Ishikawa (cell line): Measurements from ENCODE around the gene CD8A.

Source experiments
- CEBPB ChIP-seq: IDR thresholded peaks from 2 replicates; pipeline ENCODE4 v1.6.1; 2012
- CREB1 ChIP-seq: IDR thresholded peaks from 2 replicates; pipeline ENCODE4 v1.6.1; 2012; ENCODE audit warnings: low read depth
- EGR1 ChIP-seq: IDR thresholded peaks from 2 replicates; pipeline ENCODE4 v1.6.1; 2012
- EP300 ChIP-seq: IDR thresholded peaks from 2 replicates; pipeline ENCODE4 v1.6.1; 2012; ENCODE audit warnings: borderline replicate concordance
- FOXM1 ChIP-seq: IDR thresholded peaks from 2 replicates; pipeline ENCODE4 v1.6.1; 2012; ENCODE audit warnings: low read depth, borderline replicate concordance
- NFIC ChIP-seq: IDR thresholded peaks from 2 replicates; pipeline ENCODE4 v1.6.1; 2012
- RAD21 ChIP-seq: IDR thresholded peaks from 2 replicates; pipeline ENCODE4 v1.6.1; 2012; ENCODE audit warnings: low read depth
- TAF1 ChIP-seq: IDR thresholded peaks from 2 replicates; pipeline ENCODE4 v1.6.1; 2012; ENCODE audit warnings: low read depth, mild to moderate bottlenecking
- TCF12 ChIP-seq: IDR thresholded peaks from 2 replicates; pipeline ENCODE4 v1.6.1; 2012; ENCODE audit warnings: low read depth
- TEAD4 ChIP-seq: IDR thresholded peaks from 2 replicates; pipeline ENCODE4 v1.6.1; 2012
- YY1 ChIP-seq: IDR thresholded peaks from 2 replicates; pipeline ENCODE4 v1.6.1; 2012; ENCODE audit warnings: low read depth
- ZBTB7A ChIP-seq: IDR thresholded peaks from 2 replicates; pipeline ENCODE4 v1.6.1; 2012; ENCODE audit warnings: low read depth
- TF ChIP-seq, protein P1 (sequence below): IDR thresholded peaks from 2 replicates; pipeline ENCODE4 v1.6.1; 2012
- TF ChIP-seq, protein P2 (sequence below): IDR thresholded peaks from 2 replicates; pipeline ENCODE4 v1.6.1; 2012
- TF ChIP-seq, protein P3 (sequence below): IDR thresholded peaks from 2 replicates; pipeline ENCODE4 v1.6.1; 2012; ENCODE audit warnings: low read depth, mild to moderate bottlenecking

CD8A gene

DNA sequence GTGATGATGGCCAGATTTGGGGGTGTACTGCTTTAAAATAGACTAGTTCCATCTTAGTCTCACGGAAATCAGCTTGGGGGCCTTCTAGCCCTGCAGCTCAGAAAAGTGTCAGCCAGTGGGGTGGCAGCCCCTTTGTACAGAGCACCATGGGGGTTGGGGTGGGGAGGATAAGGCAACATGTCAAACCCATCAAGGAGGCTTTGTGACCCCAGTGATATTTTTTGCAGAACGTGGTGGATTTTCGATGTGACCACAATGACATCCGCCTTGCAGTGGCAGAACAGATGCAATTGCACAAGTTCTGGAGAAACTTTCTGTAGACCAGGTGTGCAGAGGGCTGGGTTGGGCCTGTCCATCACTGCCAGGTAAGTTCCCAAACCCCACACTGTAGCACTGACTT, 3.0 kb upstream of the CD8A start:
- TF ChIP-seq, protein P1, sequence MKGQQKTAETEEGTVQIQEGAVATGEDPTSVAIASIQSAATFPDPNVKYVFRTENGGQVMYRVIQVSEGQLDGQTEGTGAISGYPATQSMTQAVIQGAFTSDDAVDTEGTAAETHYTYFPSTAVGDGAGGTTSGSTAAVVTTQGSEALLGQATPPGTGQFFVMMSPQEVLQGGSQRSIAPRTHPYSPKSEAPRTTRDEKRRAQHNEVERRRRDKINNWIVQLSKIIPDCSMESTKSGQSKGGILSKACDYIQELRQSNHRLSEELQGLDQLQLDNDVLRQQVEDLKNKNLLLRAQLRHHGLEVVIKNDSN, result no peak
- TF ChIP-seq, protein P2, sequence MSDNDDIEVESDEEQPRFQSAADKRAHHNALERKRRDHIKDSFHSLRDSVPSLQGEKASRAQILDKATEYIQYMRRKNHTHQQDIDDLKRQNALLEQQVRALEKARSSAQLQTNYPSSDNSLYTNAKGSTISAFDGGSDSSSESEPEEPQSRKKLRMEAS, result no peak
- TF ChIP-seq ZBTB7A (no peak), CEBPB (no peak), FOXM1 (no peak), RAD21 (no peak), TCF12 (no peak), YY1 (no peak)

DNA sequence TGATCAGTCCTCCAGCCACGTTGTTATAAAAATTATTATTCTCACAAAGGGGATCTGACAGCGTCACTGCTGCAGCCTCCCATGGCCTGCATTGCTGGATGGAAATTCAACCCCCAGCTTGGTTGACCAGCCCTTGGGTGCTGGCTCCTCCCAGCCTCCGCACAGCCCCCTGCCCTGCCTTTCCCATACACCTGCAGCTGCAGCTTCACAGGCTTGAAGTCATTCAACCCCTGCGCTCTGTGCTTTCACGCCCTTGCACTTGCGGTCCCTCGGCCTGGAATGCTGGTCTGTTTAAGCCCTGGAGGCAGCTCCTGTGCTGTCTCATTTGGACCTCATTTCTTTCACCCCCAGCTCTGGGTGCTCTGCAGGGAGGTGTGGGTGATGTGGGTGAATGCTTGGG, 860 bp upstream of the CD8A start:
- TF ChIP-seq CREB1 (no peak), RAD21 (no peak), ZBTB7A (no peak), EGR1 (no peak), TCF12 (no peak), CEBPB (no peak), YY1 (no peak), FOXM1 (no peak), NFIC (no peak), TAF1 (no peak), TEAD4 (no peak), EP300 (no peak)
- TF ChIP-seq, protein P3, sequence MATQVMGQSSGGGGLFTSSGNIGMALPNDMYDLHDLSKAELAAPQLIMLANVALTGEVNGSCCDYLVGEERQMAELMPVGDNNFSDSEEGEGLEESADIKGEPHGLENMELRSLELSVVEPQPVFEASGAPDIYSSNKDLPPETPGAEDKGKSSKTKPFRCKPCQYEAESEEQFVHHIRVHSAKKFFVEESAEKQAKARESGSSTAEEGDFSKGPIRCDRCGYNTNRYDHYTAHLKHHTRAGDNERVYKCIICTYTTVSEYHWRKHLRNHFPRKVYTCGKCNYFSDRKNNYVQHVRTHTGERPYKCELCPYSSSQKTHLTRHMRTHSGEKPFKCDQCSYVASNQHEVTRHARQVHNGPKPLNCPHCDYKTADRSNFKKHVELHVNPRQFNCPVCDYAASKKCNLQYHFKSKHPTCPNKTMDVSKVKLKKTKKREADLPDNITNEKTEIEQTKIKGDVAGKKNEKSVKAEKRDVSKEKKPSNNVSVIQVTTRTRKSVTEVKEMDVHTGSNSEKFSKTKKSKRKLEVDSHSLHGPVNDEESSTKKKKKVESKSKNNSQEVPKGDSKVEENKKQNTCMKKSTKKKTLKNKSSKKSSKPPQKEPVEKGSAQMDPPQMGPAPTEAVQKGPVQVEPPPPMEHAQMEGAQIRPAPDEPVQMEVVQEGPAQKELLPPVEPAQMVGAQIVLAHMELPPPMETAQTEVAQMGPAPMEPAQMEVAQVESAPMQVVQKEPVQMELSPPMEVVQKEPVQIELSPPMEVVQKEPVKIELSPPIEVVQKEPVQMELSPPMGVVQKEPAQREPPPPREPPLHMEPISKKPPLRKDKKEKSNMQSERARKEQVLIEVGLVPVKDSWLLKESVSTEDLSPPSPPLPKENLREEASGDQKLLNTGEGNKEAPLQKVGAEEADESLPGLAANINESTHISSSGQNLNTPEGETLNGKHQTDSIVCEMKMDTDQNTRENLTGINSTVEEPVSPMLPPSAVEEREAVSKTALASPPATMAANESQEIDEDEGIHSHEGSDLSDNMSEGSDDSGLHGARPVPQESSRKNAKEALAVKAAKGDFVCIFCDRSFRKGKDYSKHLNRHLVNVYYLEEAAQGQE, result no peak
- TF ChIP-seq, protein P2, result no peak
- TF ChIP-seq, protein P1, result no peak

- TF ChIP-seq, protein P3, result no peak
- no peak for TF ChIP-seq NFIC
- no peak for TF ChIP-seq CEBPB
- TF ChIP-seq EP300, result no peak
- TF ChIP-seq, protein P2, result no peak
- TF ChIP-seq EGR1, result no peak
- TF ChIP-seq TEAD4, result no peak
- no peak for TF ChIP-seq RAD21
- TF ChIP-seq, protein P1, result no peak
- no peak for TF ChIP-seq YY1
- TF ChIP-seq ZBTB7A, result no peak
- no peak for TF ChIP-seq FOXM1
- no peak for TF ChIP-seq TCF12
- TF ChIP-seq CREB1, result no peak
- TF ChIP-seq TAF1, result no peak
These were observed 508 bp downstream of the CD8A start for GRCh38 chr2:86790134-86790675.

GRCh38 chr2:86789687-86790133, 1.0 kb downstream of the CD8A start:
- no peak for TF ChIP-seq ZBTB7A
- TF ChIP-seq TEAD4, result no peak

- TF ChIP-seq YY1 (no peak), TAF1 (no peak), CREB1 (no peak)
These were observed 1.6 kb downstream of the CD8A start for GRCh38 chr2:86788881-86789686.
